ENCODE measurements around the gene BTBD17.
A peak's percentile ranks its signal among the peaks of the same experiment; 100 is the strongest.

Gene BTBD17

DNA sequence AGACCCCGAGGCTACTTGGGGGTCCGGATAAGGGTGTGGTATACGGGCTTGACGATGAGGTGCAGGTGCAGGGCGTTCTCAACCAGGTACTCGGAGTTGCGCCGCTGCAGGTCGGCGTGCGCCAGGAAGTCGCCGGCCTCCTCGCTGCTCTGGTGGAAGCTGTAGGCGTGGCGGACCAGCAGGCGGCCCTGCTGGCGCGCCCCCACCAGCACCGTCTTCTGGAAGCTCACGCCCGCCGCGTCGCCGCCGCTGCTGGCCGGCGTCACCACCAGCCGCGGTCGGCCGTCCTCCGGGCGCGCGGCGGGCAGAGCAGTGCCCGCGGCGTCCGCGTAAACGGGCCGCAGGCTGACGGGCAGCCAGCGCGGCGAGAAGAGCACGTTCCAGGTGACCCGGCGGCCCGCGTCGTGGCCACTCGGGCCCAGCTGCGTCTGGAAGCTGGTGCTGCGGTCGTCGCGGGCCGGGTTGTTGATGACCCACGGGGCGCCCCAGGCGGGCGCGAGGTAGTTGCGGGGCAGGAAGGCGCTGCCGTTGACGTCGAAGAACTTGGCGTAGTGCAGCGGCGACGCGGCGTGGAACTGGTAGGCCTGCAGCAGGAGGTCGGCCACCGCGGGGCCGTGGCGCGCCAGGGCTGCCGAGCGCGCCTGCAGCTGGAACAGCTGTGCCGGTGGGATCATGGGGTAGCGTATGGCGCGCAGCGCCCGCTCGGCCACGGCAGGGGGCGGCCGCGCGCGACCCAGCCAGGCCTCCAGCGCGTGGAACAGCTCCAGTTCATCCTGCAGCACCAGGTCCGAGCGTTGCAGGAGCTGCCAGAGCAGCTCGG, 4.8 kb downstream of the BTBD17 start:
- no peaks in the 10 kb centered on the region for H3K9me3 Mint-ChIP-seq
- no peak overlapping the region for H3K4me3 Mint-ChIP-seq
- peaks cover 87% of the 10 kb centered on the region for H3K27me3 Mint-ChIP-seq
- peaks cover 7% of the 10 kb centered on the region for H3K4me1 Mint-ChIP-seq (ENCODE audit: low read depth)
- H3K36me3 Mint-ChIP-seq (ENCODE audit: low read depth) = no peaks in the 10 kb centered on the region
- no peak overlapping the region for H3K27ac Mint-ChIP-seq
- DNase-seq = no peak

- Mint-ChIP-seq H3K27me3 (peaks cover 79% of the 10 kb centered on the region), H3K27ac (no peak overlapping the region), H3K4me1 (ENCODE audit: low read depth) (peaks cover 8% of the 10 kb centered on the region), H3K36me3 (ENCODE audit: low read depth) (no peaks in the 10 kb centered on the region), H3K9me3 (no peaks in the 10 kb centered on the region), H3K4me3 (no peak overlapping the region)
- no peak for DNase-seq
Measured at GRCh38 chr17:74355065-74355464, 6.6 kb downstream of the BTBD17 start.

GRCh38 chr17:74354561-74354960, 7.1 kb downstream of the BTBD17 start:
- H3K27ac Mint-ChIP-seq = no peak overlapping the region
- DNase-seq = no peak
- no peaks in the 10 kb centered on the region for H3K9me3 Mint-ChIP-seq
- no peak overlapping the region for H3K4me3 Mint-ChIP-seq
- H3K4me1 Mint-ChIP-seq (ENCODE audit: low read depth) = peaks cover 8% of the 10 kb centered on the region
- H3K36me3 Mint-ChIP-seq (ENCODE audit: low read depth) = no peaks in the 10 kb centered on the region
- peaks cover 77% of the 10 kb centered on the region for H3K27me3 Mint-ChIP-seq

DNA sequence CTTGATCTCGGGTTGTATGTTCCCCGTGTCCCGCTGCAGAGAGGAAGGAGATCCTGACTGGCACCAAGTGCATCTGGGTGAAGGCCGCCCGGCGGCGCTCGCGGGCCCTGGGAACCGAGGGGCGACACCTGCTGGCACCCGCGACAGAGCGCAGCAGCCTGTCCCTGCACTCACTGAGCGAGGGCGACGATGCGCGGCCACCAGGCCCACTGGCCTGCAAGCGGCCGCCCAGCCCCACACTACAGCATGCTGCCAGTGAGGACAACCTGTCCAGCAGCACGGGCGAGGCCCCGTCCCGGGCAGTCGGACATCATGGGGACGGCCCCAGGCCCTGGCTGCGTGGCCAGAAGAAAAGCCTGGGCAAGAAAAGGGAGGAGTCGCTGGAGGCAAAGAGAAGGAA, 7.5 kb downstream of the BTBD17 start:
- peak; percentile 64 for DNase-seq
- H3K9me3 Mint-ChIP-seq = no peaks in the 10 kb centered on the region
- H3K4me1 Mint-ChIP-seq (ENCODE audit: low read depth) = peaks cover 8% of the 10 kb centered on the region
- no peak overlapping the region for H3K4me3 Mint-ChIP-seq
- H3K27ac Mint-ChIP-seq = no peak overlapping the region
- no peaks in the 10 kb centered on the region for H3K36me3 Mint-ChIP-seq (ENCODE audit: low read depth)
- H3K27me3 Mint-ChIP-seq = peaks cover 75% of the 10 kb centered on the region

DNA sequence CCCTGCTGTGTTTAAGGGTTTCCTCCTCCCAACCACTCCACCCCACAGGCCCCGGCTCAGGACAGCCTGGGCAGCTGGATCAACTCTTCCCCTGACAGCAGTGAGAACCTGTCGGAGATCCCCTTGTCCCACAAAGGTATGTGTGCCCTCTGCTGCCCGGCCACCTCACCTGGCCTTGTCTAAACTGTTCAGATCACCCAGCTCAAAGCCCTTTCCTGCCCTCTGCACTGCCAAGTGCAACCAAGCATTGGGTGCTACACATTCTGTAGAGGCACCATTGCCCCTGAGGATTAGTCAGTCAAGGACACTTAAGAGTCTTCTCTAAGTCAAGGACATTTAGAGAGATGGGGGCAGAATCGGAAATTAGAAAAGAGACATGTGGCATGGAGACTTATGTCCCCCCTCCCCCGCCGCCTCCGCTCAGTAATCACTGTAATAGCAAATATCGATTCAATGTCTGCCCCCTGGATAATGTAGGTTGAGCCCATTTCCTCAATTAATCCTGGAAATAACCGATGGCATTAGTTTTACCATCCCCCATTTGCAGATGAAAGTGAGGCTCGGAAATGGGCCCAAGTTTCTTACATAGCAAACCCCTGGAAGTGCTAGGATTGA, 8.1 kb downstream of the BTBD17 start:
- peaks cover 76% of the 10 kb centered on the region for H3K27me3 Mint-ChIP-seq
- no peak for DNase-seq
- no peaks in the 10 kb centered on the region for H3K36me3 Mint-ChIP-seq (ENCODE audit: low read depth)
- no peak overlapping the region for H3K4me3 Mint-ChIP-seq
- H3K27ac Mint-ChIP-seq = no peak overlapping the region
- peaks cover 8% of the 10 kb centered on the region for H3K4me1 Mint-ChIP-seq (ENCODE audit: low read depth)
- H3K9me3 Mint-ChIP-seq = no peaks in the 10 kb centered on the region

DNA sequence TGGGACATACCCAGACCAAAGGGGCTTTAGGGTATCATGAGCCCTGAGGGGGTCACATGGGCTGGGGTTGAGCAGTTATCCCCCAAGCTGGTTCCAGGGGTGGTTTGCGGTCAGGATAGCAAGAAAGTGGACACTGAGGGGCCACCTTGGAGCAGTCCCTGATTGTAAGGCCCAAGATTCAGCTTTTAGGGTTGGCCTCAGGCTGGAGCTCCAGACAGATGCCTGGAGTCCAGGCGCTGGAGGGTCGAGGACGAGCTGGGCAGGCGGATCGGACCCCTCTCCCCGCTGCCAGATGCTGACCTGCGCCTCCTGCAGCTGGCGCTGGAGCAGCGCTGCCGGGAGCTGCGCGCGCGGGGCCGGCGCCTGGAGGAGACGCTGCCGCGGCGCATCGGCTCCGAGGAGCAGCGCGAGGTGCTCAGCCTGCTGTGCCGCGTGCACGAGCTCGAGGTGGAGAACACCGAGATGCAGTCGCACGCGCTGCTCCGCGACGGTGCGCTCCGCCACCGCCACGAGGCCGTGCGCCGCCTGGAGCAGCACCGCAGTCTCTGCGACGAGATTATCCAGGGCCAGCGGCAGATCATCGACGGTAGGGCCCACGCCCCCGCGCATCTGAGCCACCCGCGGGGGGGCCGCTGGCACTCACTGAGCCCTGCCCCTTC, 10.0 kb downstream of the BTBD17 start:
- H3K27ac Mint-ChIP-seq = no peak overlapping the region
- no peak overlapping the region for H3K4me3 Mint-ChIP-seq
- no peaks in the 10 kb centered on the region for H3K9me3 Mint-ChIP-seq
- DNase-seq = no peak
- H3K4me1 Mint-ChIP-seq (ENCODE audit: low read depth) = peaks cover 6% of the 10 kb centered on the region
- H3K36me3 Mint-ChIP-seq (ENCODE audit: low read depth) = no peaks in the 10 kb centered on the region
- peaks cover 64% of the 10 kb centered on the region for H3K27me3 Mint-ChIP-seq

- Mint-ChIP-seq H3K9me3 (no peaks in the 10 kb centered on the region), H3K36me3 (ENCODE audit: low read depth) (no peaks in the 10 kb centered on the region), H3K4me1 (ENCODE audit: low read depth) (peaks cover 6% of the 10 kb centered on the region), H3K4me3 (no peak overlapping the region), H3K27me3 (peaks cover 53% of the 10 kb centered on the region), H3K27ac (no peak overlapping the region)
- DNase-seq = no peak
Measured at GRCh38 chr17:74350486-74350885, 11.2 kb downstream of the BTBD17 start.

DNA sequence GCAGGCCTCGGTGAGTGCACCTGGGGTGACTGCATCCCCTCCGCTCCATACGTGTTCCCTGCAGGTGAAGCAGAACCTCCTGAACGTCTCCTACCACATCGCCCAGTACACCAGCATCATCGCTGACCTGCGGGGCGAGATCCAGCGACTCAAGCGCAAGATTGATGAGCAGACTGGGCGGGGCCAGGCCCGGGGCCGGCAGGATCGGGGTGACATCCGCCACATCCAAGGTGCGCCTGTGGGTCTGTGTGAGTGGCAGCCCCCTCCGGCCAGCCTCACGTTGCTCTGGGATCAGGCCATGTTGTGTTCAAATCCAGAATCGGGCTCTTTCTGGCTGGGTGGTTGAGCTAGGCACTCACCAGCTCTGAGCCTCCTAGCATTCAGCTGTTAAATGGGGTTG, 12.5 kb downstream of the BTBD17 start:
- Mint-ChIP-seq H3K4me1 (ENCODE audit: low read depth) (peaks cover 4% of the 10 kb centered on the region), H3K27ac (no peak overlapping the region), H3K27me3 (peaks cover 39% of the 10 kb centered on the region), H3K36me3 (ENCODE audit: low read depth) (no peaks in the 10 kb centered on the region), H3K9me3 (no peaks in the 10 kb centered on the region), H3K4me3 (no peak overlapping the region)
- no peak for DNase-seq

- H3K9me3 Mint-ChIP-seq = no peaks in the 10 kb centered on the region
- DNase-seq = no peak
- H3K36me3 Mint-ChIP-seq (ENCODE audit: low read depth) = no peaks in the 10 kb centered on the region
- H3K27ac Mint-ChIP-seq = no peak overlapping the region
- peaks cover 25% of the 10 kb centered on the region for H3K27me3 Mint-ChIP-seq
- H3K4me1 Mint-ChIP-seq (ENCODE audit: low read depth) = peaks cover 2% of the 10 kb centered on the region
- no peak overlapping the region for H3K4me3 Mint-ChIP-seq
Measured at GRCh38 chr17:74347646-74348045, 14.0 kb downstream of the BTBD17 start.

- Mint-ChIP-seq H3K9me3 (no peaks in the 10 kb centered on the region), H3K36me3 (ENCODE audit: low read depth) (no peaks in the 10 kb centered on the region), H3K27me3 (peaks cover 11% of the 10 kb centered on the region), H3K27ac (no peak overlapping the region), H3K4me3 (no peak overlapping the region), H3K4me1 (ENCODE audit: low read depth) (no peaks in the 10 kb centered on the region)
- DNase-seq = no peak
Measured at GRCh38 chr17:74345433-74346241, 16.0 kb downstream of the BTBD17 start.

- Mint-ChIP-seq H3K27me3 (peaks cover 6% of the 10 kb centered on the region), H3K27ac (no peak overlapping the region), H3K9me3 (no peaks in the 10 kb centered on the region), H3K4me3 (no peak overlapping the region), H3K36me3 (ENCODE audit: low read depth) (no peaks in the 10 kb centered on the region), H3K4me1 (ENCODE audit: low read depth) (no peaks in the 10 kb centered on the region)
- no peak for DNase-seq
Measured at GRCh38 chr17:74344658-74345057, 17.0 kb downstream of the BTBD17 start.

DNA sequence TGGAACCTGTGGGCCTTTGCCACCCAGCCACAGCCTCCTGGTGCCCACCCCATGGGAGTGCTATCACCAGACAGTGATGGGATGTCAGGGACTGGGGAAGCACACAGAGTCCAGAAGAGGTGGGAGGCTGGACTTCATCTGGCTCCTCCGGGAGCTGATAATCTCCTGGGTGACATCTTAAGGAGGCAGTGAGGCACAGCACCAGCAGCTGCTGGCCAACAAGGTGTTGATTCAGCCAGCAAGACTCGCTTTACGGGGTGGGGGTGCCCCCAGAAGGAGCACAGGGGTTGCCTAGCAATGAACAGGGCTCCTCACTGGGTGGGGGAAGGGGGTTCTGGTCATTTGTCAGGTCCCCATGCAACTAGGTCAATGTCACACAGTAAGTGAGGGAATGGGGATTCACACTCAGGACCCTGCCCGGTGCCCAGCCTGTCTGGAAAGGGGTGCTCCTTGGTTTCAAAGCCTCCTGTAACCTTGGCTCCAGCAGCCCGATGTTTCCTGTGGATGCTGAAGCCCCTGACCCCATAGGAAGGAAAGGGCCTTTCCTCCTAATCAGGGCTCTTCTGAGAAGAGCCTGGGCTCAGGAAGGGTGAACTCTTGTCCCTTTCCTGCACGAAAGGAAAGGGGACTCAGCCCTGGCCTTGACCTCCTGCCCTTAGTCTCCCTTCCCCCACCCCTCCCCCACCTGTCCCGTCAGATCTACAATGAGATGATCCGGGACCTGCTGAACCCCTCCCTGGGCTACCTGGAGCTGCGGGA, 18.0 kb downstream of the BTBD17 start:
- Mint-ChIP-seq H3K36me3 (ENCODE audit: low read depth) (no peaks in the 10 kb centered on the region), H3K9me3 (no peaks in the 10 kb centered on the region), H3K4me1 (ENCODE audit: low read depth) (no peaks in the 10 kb centered on the region), H3K4me3 (no peak overlapping the region), H3K27me3 (peaks cover 3% of the 10 kb centered on the region), H3K27ac (no peak overlapping the region)
- DNase-seq = no peak

GRCh38 chr17:74343121-74343520, 18.5 kb downstream of the BTBD17 start:
- Mint-ChIP-seq H3K4me1 (ENCODE audit: low read depth) (no peaks in the 10 kb centered on the region), H3K27ac (no peak overlapping the region)

GRCh38 chr17:74342224-74342623, 19.4 kb downstream of the BTBD17 start:
- Mint-ChIP-seq H3K27me3 (no peaks in the 10 kb centered on the region), H3K27ac (no peak overlapping the region), H3K4me1 (ENCODE audit: low read depth) (no peaks in the 10 kb centered on the region), H3K4me3 (no peak overlapping the region), H3K36me3 (ENCODE audit: low read depth) (no peaks in the 10 kb centered on the region), H3K9me3 (no peaks in the 10 kb centered on the region)
- no peak for DNase-seq

More at GRCh38 chr17:74343121-74343520, 18.5 kb downstream of the BTBD17 start:
- DNase-seq = no peak
- H3K9me3 Mint-ChIP-seq = no peaks in the 10 kb centered on the region
- H3K36me3 Mint-ChIP-seq (ENCODE audit: low read depth) = no peaks in the 10 kb centered on the region
- no peak overlapping the region for H3K4me3 Mint-ChIP-seq
- H3K27me3 Mint-ChIP-seq = no peaks in the 10 kb centered on the region

Measured in activated T-cell treated with anti-CD3 and anti-CD28 coated beads, Interleukin-2, amount 50 U/mL, for 24 hours (primary cell).